Mucosa of rectum (tissue), 2 donors: Measurements from ENCODE around the gene RICTOR.
"Not testable (repeated sequence)": the region's sequence is repeated elsewhere in the genome, so short reads cannot be mapped to it uniquely, and the experiment has no call there.

Experiments
- H3K27ac ChIP-seq, 2 donors: one replicate each; pipeline ENCODE4 v1.7.0; 2013; ENCODE audit warnings: inconsistent platforms in 2 of 2, low read depth in 2 of 2, low read length in 2 of 2
- H3K27me3 ChIP-seq, 2 donors: one replicate each; pipeline ENCODE4 v1.7.0; 2013; ENCODE audit warnings: low read length in 2 of 2; ENCODE audit not compliant: control insufficient read depth in 2 of 2, insufficient read depth in 2 of 2
- H3K36me3 ChIP-seq, 2 donors: one replicate each; pipeline ENCODE4 v1.7.0; 2013; ENCODE audit warnings: low read length in 2 of 2; ENCODE audit not compliant: control insufficient read depth in 2 of 2, insufficient read depth in 2 of 2
- H3K4me1 ChIP-seq, 2 donors: one replicate each; pipeline ENCODE4 v1.7.0; 2013; ENCODE audit warnings: low read length in 2 of 2, mild to moderate bottlenecking in 1 of 2; ENCODE audit not compliant: control insufficient read depth in 2 of 2, insufficient read depth in 2 of 2
- H3K4me3 ChIP-seq, 2 donors: one replicate each; pipeline ENCODE4 v1.7.0; 2013; ENCODE audit warnings: low read length in 2 of 2
- H3K9ac ChIP-seq, 2 donors: one replicate each; pipeline ENCODE4 v1.7.0; 2013; ENCODE audit warnings: low read length in 2 of 2, low read depth in 1 of 2, mild to moderate bottlenecking in 1 of 2
- H3K9me3 ChIP-seq, 2 donors: one replicate each; pipeline ENCODE4 v1.7.0; 2013; ENCODE audit warnings: low read length in 2 of 2; ENCODE audit not compliant: control insufficient read depth in 2 of 2
- donor health status: healthy.
- donor health status: Normal muscosa, but diverticular disease.

The RICTOR gene

DNA sequence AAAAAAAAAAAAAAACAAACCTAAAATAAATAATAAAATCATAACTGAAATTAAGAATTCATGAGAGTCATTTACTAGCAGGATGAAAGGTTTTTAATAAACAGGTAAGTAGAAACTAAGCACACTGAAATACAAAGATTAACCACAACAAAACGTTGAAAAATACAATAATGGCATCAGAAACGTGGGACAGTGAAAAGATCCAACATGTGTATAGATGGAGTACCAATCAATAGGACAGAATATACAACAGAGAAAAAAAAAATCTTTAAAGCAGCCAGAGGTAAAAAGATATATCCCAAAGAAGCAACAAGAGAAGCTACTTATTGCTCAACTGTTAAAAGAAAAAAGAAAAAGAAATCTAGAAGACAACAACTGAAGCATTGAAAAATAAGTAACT is 75.2 kb downstream of the RICTOR start:
- no peaks in the 10 kb centered on the region for H3K4me1 ChIP-seq
- no peaks in the 10 kb centered on the region for H3K27me3 ChIP-seq
- H3K4me3 ChIP-seq, result no peak overlapping the region
- no peaks in the 10 kb centered on the region for H3K36me3 ChIP-seq
- H3K9ac ChIP-seq, result no peak overlapping the region
- no peaks in the 10 kb centered on the region for H3K9me3 ChIP-seq
- no peak overlapping the region for H3K27ac ChIP-seq

DNA sequence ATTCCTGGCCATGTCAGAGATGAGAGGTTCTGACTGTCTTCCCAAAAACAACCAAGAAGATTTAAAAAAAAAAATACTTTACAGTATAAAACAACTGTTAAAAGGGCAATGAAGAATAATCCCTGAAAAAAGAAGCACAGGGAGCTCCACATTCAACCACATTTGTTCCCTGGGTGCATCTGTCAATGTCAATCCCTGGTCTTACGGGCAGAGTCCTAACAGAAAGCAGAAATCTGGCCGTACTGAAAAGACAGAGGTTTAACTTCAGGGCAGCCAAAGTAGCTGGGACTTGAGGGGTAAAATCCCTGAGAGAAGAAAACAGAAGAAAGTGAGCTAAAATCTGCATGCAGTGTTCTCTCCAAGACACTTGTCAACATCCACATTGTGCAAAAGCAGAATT is 76.6 kb downstream of the RICTOR start:
- no peak overlapping the region for H3K4me3 ChIP-seq
- no peaks in the 10 kb centered on the region for H3K9me3 ChIP-seq
- H3K4me1 ChIP-seq, result no peaks in the 10 kb centered on the region
- no peaks in the 10 kb centered on the region for H3K36me3 ChIP-seq
- no peaks in the 10 kb centered on the region for H3K27me3 ChIP-seq
- H3K9ac ChIP-seq, result no peak overlapping the region
- no peak overlapping the region for H3K27ac ChIP-seq

DNA sequence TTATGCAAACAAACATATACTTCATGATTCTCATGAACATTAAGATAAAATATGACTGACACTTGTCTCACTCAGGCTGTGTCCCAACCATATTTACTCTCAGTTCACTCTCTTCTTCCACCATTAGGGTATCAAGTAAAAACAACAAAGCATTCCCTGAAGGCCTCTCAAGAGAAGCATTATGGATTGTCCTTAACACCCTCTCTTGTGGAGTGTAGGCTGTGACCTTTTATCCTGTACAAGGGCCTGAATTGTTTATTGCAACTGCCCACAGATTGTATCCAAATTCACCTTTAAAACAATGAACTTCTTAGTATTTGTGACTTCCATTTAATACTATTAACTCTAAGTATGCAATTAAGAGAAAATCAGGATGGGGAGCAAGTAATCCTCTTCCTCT is 78.1 kb downstream of the RICTOR start:
- no peaks in the 10 kb centered on the region for H3K4me1 ChIP-seq
- no peak overlapping the region for H3K9ac ChIP-seq
- H3K36me3 ChIP-seq, result no peaks in the 10 kb centered on the region
- H3K27ac ChIP-seq, result no peak overlapping the region
- H3K27me3 ChIP-seq, result no peaks in the 10 kb centered on the region
- no peak overlapping the region for H3K4me3 ChIP-seq
- no peaks in the 10 kb centered on the region for H3K9me3 ChIP-seq

DNA sequence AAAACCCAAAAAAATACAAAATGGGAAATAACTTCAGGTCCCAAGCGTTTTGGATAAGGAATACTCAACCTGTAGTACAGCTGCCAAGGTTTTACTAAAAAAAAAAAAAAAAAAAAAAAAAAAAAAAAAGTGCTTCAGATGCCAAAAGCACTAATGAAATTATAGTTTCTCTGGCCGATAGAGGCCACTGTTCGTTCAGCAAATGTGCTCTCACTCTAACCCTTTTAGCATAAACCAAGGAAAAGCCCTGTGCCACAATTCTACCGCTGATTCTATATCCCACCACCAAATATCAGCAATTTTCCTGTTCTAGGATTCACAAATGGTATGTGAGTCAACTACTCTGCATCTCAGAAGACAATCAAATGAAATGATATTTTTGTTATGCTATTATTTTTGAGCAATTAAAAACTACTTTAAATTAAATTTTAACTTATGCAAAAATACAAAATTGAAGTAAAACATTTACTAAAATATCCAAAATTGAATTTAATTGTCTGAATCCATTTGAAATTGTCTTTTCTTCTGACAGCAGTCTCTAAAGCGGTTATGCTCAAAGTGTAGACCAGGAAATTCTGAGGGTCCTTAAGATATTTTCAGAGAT is 79.8 kb downstream of the RICTOR start:
- no peaks in the 10 kb centered on the region for H3K27me3 ChIP-seq
- H3K9ac ChIP-seq, result no peak overlapping the region
- no peaks in the 10 kb centered on the region for H3K4me1 ChIP-seq
- peaks cover 6 to 7% of the 10 kb centered on the region in 2 donors for H3K36me3 ChIP-seq
- H3K4me3 ChIP-seq, result no peak overlapping the region
- no peak overlapping the region for H3K27ac ChIP-seq
- H3K9me3 ChIP-seq, result no peaks in the 10 kb centered on the region

DNA sequence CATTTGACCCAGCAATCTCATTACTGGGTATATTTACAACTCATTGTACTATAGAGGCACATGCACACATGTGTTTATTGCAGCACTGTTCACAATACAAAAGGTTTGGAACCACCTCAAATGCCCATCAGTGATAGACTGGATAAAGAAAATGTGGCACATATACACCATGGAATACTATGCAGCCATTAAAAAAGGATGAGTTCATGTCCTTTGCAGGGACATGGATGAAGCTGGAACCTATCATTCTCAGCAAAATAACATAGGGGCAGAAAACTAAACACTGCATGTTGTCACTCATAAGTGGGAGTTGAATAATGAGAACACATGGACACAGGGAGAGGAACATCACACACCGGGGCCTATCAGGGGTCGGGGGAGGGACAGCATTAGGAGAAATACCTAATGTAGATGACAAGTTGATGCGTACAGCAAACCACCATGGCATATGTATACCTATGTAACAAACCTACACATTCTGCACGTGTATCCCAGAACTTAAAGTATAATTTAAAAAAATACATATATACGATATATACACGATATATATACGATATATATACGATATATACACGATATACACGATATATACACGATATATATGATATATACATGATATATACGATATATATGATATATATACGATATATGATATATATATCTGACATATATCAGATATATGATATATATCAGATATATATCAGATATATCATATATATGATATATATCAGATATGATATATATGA is 84.1 kb downstream of the RICTOR start:
- H3K9me3 ChIP-seq, H3K27me3 ChIP-seq, H3K27ac ChIP-seq, H3K4me3 ChIP-seq, H3K4me1 ChIP-seq, H3K9ac ChIP-seq: not testable (repeated sequence)
- H3K36me3 ChIP-seq, result peaks cover 6 to 10% of the 10 kb centered on the region in 2 donors

DNA sequence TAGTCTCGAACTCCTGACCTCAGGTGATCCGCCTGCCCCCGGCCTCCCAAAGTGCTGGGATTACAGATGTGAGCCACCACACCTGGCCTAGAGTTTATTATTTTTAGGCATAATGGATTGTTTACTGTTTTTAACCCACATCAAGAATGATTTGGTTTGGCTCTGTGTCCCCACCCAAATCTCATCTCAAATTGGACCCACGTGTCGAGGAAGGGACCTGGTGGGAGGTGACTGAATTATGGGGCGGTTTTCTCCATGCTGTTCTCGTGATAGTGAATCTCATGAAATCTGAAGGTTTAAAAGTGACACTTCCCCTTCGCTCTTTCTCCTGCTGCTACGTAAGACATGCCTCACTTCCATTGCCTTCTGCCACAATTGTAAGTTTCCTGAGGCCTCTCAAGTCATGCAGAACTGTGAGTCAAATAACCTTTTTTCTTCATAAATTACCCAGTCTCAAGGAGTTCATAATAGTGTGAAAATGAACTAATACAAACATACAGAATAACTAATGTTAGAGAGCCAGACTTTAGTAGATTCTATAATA is 88.2 kb downstream of the RICTOR start:
- Histone ChIP-seq H3K4me1 (no peaks in the 10 kb centered on the region), H3K9ac (no peak overlapping the region), H3K4me3 (no peak overlapping the region), H3K27me3 (no peaks in the 10 kb centered on the region), H3K36me3 (peaks cover 6 to 10% of the 10 kb centered on the region in 2 donors), H3K27ac (no peak overlapping the region), H3K9me3 (no peaks in the 10 kb centered on the region)

DNA sequence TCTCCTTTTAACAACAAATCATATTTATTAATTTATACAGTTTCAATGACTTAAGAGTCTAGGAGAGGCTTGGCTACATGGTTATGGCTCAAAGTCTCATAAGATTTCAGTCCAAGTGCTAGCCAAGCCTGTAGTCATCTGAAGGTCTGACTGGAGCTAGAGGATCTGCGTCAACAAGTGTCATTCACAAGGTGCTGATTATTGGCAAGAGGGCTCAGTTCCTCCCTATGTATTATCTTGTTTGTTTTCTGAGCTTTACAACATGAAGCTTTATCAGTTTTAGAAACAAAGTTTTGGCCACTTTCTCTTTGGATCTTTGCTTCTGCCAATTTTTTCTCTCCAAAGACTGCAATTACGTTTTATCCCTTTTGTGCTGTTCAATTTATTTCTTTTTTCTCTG is 94.7 kb downstream of the RICTOR start:
- no peak overlapping the region for H3K4me3 ChIP-seq
- H3K9me3 ChIP-seq, result no peaks in the 10 kb centered on the region
- no peak overlapping the region for H3K27ac ChIP-seq
- H3K36me3 ChIP-seq, result peaks cover 0 to 5% of the 10 kb centered on the region in 2 donors
- no peaks in the 10 kb centered on the region for H3K27me3 ChIP-seq
- H3K9ac ChIP-seq, result no peak overlapping the region
- no peaks in the 10 kb centered on the region for H3K4me1 ChIP-seq

DNA sequence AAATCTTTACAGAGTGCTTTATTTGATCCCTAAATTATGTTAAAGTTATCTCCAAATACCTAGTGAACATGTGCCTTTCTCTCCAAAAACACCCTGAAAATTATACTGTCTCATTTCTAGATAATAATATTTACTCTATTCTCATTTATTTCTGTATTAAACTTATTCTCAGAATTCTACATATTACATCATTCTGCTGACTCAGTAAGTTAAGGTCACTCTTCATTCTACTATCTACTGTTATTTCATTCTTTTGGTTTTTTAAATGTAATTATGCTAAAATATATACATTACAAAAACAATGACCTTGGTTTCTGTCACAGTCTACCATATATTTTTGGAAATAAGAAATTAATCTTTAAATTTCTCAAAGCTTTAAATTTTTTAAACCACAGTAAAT is 96.2 kb downstream of the RICTOR start:
- Histone ChIP-seq H3K27me3 (no peaks in the 10 kb centered on the region), H3K27ac (no peak overlapping the region), H3K9me3 (no peaks in the 10 kb centered on the region), H3K4me3 (no peak overlapping the region), H3K4me1 (no peaks in the 10 kb centered on the region), H3K36me3 (peaks cover 3 to 7% of the 10 kb centered on the region in 2 donors), H3K9ac (no peak overlapping the region)

DNA sequence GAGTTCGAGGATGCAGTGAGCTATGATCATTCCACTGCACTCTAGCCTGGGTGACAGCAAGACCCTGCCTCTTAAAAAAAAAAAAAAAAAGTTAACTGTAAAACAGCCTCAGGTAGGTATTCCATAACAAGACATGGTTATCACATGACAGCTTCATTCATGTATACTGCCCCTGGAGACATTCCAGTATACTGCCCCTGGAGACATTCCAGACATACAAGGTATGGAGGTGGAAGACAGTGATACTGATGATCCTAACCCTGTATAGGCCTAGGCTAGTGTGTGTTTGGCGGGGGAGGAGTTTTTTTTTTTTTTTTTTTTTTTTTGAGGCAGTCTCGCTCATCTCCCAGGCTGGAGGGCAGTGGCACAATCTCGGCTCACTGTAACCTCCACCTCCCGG is 105.5 kb downstream of the RICTOR start:
- H3K9ac ChIP-seq, result no peak overlapping the region
- peaks cover 15 to 17% of the 10 kb centered on the region in 2 donors for H3K36me3 ChIP-seq
- no peaks in the 10 kb centered on the region for H3K27me3 ChIP-seq

DNA sequence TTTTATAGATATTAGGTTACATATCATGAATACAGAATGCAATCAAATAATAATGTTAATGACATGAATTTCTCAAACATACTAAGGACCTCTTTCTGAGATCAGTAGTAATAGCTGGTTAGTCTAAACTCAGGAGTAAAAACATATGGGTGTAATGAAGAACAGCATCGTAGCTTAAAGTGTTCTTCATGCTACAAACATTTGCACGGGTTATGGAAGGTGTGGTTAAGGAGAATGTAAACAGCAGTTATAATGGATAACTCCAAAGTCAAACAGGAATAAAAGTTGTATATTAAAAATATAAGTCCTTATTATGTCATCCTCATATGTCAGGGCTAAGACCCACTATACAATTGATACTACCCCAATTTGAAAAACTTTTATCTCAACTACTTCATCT is 112.5 kb downstream of the RICTOR start:
- Histone ChIP-seq H3K36me3 (peaks cover 47 to 58% of the 10 kb centered on the region in 2 donors), H3K27ac (no peak overlapping the region), H3K9me3 (no peaks in the 10 kb centered on the region), H3K27me3 (no peaks in the 10 kb centered on the region), H3K4me3 (no peak overlapping the region), H3K9ac (no peak overlapping the region), H3K4me1 (no peaks in the 10 kb centered on the region)

More for the DNA sequence above, 105.5 kb downstream of the RICTOR start:
- Histone ChIP-seq H3K9me3 (no peaks in the 10 kb centered on the region), H3K27ac (no peak overlapping the region), H3K4me3 (no peak overlapping the region), H3K4me1 (no peaks in the 10 kb centered on the region)
